ENCODE data around the gene TMEM272.
A peak's percentile ranks its signal among the peaks of the same experiment; 100 is the strongest.

The TMEM272 gene

DNA sequence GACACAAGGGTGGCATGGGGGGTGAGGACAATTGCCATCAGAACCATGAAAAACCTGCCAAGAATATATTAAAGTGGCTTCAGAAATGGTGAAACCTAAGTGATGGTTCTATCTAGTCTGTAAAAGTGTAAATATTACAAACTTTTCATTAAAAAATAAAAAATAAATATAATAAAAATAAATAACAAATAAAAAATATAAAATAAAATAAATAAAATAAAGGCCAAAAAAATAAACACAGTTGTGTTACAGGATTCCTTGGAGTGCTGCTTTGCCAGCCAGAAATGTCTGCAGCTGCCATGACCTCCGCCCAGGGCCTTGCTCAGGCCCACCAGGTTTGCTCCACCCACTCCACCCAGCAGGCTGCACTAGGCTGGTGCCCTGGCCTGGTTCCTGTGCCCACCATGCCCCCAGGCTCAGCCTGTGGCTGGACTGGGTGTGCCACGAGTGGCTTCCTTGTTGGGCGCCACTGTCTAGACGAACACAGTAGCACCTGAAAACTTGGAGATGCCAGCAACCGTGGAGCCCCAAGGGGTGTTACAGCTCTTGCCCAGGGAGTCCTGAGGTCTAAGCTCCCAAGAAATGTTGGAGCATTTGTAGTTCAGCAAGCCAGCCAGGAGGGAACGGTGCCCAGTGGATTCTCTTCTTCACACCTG lies 37.7 kb upstream of the TMEM272 start:
- DNase-seq (ENCODE audit: low spot score): no peak
- in situ Hi-C loops (cut with MboI; ENCODE audit: low pct_unique_long_range_greater_than_20kb, low sequenced_read_pairs, unreplicated experiment): no loop called here

DNA sequence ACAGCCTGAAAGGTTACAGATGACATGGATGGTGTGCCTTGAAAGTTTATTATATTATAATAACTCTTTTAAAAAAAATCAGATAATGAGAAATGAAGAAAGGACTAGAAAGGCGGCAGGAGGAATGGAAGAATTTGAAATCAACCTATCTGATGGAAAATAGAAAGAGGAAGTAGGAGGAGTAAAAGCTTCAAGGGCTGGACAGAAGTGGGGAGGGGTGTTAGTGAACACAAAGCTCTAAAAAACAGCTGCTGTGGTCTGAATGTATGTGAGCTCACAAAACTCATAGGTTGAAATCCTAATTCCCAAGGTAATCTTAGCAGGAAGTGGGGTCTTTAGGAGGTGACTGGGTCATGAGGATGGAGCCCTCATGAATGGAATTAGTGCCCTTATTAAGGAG lies 36.3 kb upstream of the TMEM272 start:
- DNase-seq (ENCODE audit: low spot score): no peak
- TF ChIP-seq, protein P1, sequence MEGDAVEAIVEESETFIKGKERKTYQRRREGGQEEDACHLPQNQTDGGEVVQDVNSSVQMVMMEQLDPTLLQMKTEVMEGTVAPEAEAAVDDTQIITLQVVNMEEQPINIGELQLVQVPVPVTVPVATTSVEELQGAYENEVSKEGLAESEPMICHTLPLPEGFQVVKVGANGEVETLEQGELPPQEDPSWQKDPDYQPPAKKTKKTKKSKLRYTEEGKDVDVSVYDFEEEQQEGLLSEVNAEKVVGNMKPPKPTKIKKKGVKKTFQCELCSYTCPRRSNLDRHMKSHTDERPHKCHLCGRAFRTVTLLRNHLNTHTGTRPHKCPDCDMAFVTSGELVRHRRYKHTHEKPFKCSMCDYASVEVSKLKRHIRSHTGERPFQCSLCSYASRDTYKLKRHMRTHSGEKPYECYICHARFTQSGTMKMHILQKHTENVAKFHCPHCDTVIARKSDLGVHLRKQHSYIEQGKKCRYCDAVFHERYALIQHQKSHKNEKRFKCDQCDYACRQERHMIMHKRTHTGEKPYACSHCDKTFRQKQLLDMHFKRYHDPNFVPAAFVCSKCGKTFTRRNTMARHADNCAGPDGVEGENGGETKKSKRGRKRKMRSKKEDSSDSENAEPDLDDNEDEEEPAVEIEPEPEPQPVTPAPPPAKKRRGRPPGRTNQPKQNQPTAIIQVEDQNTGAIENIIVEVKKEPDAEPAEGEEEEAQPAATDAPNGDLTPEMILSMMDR (IDR thresholded peaks at IDR 0.05; ENCODE audit: extremely low read depth, insufficient read depth, missing control alignments): no peak

More for the DNA sequence above, 37.7 kb upstream of the TMEM272 start:
- TF ChIP-seq, protein P1 (IDR thresholded peaks at IDR 0.05; ENCODE audit: extremely low read depth, insufficient read depth, missing control alignments): no peak

DNA sequence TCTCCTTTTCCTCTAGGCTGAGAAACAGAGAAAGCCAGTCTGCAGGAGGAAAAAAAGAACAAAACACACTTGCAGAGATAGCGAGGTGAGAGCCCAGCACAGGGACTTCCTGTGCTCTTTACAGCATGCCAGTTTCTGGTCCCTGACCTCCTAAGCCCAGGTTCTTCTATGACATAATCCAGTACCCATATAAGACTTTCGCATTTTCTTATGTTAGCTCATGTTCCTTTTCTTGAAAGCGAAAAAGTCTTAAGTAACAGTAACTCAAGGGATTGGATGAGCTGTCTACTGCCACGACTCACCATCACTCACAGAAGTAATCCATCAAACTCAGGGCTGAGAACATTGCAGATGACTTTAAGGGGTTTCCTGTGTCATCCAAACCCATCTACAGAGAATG lies 34.2 kb upstream of the TMEM272 start:
- TF ChIP-seq, protein P1 (IDR thresholded peaks at IDR 0.05; ENCODE audit: extremely low read depth, insufficient read depth, missing control alignments): no peak
- in situ Hi-C loops (cut with MboI; ENCODE audit: low pct_unique_long_range_greater_than_20kb, low sequenced_read_pairs, unreplicated experiment): no loop called here
- peak; percentile 28 for DNase-seq (ENCODE audit: low spot score)

More for the DNA sequence above, 36.3 kb upstream of the TMEM272 start:
- in situ Hi-C loops (cut with MboI; ENCODE audit: low pct_unique_long_range_greater_than_20kb, low sequenced_read_pairs, unreplicated experiment): no loop called here

DNA sequence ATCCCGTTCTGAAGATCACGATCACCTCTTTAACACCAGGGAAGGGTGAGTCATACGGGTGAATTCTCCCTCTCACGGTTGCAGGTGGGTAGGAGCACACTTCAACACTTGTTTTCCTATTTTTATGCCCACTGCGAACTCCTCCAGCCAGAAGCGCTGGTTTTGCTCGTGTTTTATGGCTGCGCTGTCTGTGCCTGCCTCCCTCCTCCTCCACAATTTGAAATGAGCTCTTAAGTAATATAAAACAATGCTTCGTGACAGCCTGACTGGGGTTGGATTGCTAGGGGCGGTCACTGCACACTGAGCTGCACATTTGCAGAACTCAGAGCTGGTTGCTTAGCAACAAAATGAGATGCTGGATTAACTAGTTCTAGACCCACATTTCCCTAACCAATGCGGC lies 29.7 kb upstream of the TMEM272 start:
- no peak for DNase-seq (ENCODE audit: low spot score)
- TF ChIP-seq, protein P1 (IDR thresholded peaks at IDR 0.05; ENCODE audit: extremely low read depth, insufficient read depth, missing control alignments): no peak
- in situ Hi-C loops (cut with MboI; ENCODE audit: low pct_unique_long_range_greater_than_20kb, low sequenced_read_pairs, unreplicated experiment): no loop called here

DNA sequence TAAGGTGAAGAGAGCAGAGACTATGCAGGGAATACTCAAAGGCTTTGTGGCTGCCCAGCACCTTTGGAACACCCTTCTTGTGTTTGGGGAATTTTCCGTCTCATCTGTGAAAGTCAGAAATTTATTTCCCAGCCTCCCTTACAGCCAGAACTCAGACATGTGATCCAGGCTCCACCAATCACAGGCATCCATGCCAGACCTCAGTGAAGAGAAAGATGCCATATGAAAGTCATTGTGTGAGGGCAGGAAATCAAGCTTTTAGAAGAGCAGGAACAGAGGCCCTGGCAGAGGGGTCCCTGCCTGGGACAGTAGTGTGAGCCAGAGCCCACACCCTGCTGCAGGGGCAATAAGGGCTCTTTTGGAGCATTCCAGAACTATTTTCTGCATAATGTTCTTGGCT lies 28.9 kb upstream of the TMEM272 start:
- in situ Hi-C loops (cut with MboI; ENCODE audit: low pct_unique_long_range_greater_than_20kb, low sequenced_read_pairs, unreplicated experiment): no loop called here
- TF ChIP-seq, protein P1 (IDR thresholded peaks at IDR 0.05; ENCODE audit: extremely low read depth, insufficient read depth, missing control alignments): no peak
- no peak for DNase-seq (ENCODE audit: low spot score)

DNA sequence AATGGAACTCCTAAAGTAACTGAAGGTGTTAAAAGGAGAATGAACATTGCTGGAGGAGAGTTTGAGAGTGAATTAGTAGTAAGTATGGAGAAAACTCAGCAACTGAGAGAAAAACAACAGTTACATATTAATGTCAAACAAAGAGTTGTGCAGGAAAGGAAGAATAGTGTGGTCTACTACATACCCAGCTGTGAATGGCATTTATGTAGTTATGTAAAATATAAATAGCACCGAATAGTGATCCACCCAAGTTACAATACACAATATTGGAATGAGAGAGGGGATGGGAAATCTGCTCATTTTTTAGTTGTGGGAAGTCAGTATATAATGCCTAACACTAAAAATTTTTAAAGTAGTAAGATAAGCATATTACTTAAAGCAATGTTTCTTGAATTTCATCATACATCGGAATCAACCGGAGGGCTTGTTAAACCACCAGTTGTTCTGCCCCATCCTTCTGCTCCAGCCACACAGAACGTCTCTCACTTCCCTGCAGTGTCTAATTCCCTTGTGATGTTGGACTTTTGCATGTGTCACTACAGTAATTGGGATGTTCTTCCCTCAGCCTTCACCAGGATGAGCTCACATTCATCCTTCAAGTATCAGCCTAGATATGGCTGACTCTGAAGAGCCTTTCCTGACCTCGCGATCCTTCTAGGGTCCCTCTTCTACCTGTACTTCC lies 28.3 kb upstream of the TMEM272 start:
- TF ChIP-seq, protein P1 (IDR thresholded peaks at IDR 0.05; ENCODE audit: extremely low read depth, insufficient read depth, missing control alignments): no peak
- in situ Hi-C loops (cut with MboI; ENCODE audit: low pct_unique_long_range_greater_than_20kb, low sequenced_read_pairs, unreplicated experiment): no loop called here
- DNase-seq (ENCODE audit: low spot score): no peak

Measured in GM13977 (cell line).